Epithelial cell of proximal tubule (primary cell): ENCODE data around the gene GIMAP7. TPM values are rescaled to one million over a fixed set of nuclear protein-coding genes. Genes with fewer than 3 reads are reported as not detected.

Experiments used
- DNase-seq: peaks from one replicate; pipeline ENCODE4 v3.0.0-alpha.2; 2011; ENCODE audit warnings: low read depth
- H3K4me3 ChIP-seq: 2 replicates; pipeline ENCODE4 v1.5.1; 2011; ENCODE audit warnings: low read depth, mild to moderate bottlenecking, low read length
- CTCF ChIP-seq: conservative IDR thresholded peaks from 2 replicates; pipeline ENCODE4 v1.5.1; 2012; ENCODE audit warnings: low read depth, mild to moderate bottlenecking, low read length
- total RNA-seq: library from RNA; depleted of rRNA; stranded (reverse); fragments of >200 nt; gene quantifications from 2 replicates; pipeline ENCODE4 v1.2.3, GENCODE V29; 2015

Gene GIMAP7
- not detected in 2 replicates for total RNA-seq

GRCh38 chr7:150514748-150515222, at the start of gene GIMAP7:
TSS of gene GIMAP7 (plus strand) at chr7:150514872. CDS start at chr7:150519975, 5,103 bp downstream.
- TF ChIP-seq CTCF, result no peak
- no peak within 1 kb of the TSS for H3K4me3 ChIP-seq
- DNase-seq, result no peak

- DNase-seq, result no peak
- H3K4me3 ChIP-seq, result no peak overlapping the region
- TF ChIP-seq CTCF, result no peak
These were observed 49.7 kb upstream of the GIMAP7 start for GRCh38 chr7:150464962-150465361.

- no peak for DNase-seq
- TF ChIP-seq CTCF, result no peak
- no peak overlapping the region for H3K4me3 ChIP-seq
These were observed 49.3 kb upstream of the GIMAP7 start for GRCh38 chr7:150465414-150465813.

GRCh38 chr7:150466477-150466876, 48.2 kb upstream of the GIMAP7 start:
- DNase-seq, result no peak
- TF ChIP-seq CTCF, result no peak
- H3K4me3 ChIP-seq, result no peak overlapping the region

- no peak overlapping the region for H3K4me3 ChIP-seq
- DNase-seq, result no peak
- TF ChIP-seq CTCF, result no peak
These were observed 46.4 kb upstream of the GIMAP7 start for GRCh38 chr7:150468241-150468640.

- H3K4me3 ChIP-seq, result no peak overlapping the region
- no peak for TF ChIP-seq CTCF
- DNase-seq, result no peak
These were observed 42.8 kb upstream of the GIMAP7 start for GRCh38 chr7:150471886-150472285.

- no peak for TF ChIP-seq CTCF
- H3K4me3 ChIP-seq, result no peak overlapping the region
- no peak for DNase-seq
These were observed 40.8 kb upstream of the GIMAP7 start for GRCh38 chr7:150473902-150474301.
